Measurements from ENCODE around the gene IGF2BP1.

The IGF2BP1 gene

DNA sequence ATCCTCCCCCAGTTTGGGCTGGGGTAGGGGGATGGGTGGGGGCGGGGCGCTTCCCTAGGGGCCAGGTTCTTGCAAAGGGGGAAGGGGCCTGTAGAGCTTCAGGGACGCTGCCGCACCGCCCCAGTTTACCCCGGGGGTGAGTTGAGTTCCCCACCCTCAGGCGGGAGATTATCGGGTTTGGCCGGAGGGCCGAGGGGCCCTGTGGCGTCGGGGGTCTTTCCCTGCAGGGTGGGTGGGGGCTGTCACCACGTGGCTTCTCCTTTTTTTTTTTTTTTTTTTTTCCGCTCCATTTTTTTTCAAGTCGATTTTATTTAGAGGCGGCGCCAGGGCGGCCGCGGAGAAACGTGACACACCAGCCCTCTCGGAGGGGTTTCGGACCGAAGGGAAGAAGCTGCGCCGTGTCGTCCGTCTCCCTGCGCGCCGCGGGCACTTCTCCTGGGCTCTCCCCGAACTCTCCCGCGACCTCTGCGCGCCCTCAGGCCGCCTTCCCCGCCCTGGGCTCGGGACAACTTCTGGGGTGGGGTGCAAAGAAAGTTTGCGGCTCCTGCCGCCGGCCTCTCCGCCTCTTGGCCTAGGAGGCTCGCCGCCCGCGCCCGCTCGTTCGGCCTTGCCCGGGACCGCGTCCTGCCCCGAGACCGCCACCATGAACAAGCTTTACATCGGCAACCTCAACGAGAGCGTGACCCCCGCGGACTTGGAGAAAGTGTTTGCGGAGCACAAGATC, at the start of gene IGF2BP1:
TSS of gene IGF2BP1 (plus strand) at position 283 of the 724 bp plus-strand sequence. CDS start at position 644, 361 bp downstream.
- DNase-seq, result peak; percentile 10

DNA sequence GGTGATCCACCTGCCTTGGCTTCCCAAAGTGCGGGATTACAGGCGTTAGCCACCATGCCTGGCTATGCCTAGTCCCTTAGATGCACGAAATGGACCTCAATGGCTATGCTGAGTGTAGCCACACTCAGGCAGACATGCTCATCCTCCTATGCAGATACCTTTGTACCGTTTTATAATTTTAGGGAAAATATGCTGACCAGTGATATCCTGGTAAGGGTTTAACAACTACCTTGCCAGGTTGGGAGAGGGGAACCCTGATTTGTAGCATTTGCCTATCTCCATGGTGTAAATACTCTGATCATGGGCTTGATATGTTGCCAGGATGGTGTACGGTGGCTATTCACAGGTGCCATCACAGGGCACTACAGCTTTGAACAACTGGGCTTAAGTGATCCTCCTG, 45.6 kb upstream of the IGF2BP1 start:
- DNase-seq, result no peak

DNA sequence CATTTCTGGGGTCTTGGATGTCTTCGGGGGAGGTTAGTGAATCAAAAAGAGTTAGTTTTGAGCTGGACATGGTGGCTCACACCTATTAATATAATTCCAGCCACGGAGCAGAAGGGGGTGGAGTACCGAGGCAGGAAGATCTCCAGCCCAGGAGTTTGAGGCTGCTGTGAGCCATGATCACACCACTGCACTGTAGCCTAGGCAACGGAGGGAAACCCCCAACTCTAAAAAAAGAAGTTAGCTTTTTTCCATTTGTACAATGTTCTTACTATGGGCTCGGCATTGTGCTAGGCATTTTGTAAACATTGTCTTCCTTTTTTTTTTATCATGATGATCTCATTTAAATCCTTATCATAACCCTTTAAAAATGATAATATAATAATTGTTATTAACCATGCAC, 44.3 kb upstream of the IGF2BP1 start:
- no peak for DNase-seq

DNA sequence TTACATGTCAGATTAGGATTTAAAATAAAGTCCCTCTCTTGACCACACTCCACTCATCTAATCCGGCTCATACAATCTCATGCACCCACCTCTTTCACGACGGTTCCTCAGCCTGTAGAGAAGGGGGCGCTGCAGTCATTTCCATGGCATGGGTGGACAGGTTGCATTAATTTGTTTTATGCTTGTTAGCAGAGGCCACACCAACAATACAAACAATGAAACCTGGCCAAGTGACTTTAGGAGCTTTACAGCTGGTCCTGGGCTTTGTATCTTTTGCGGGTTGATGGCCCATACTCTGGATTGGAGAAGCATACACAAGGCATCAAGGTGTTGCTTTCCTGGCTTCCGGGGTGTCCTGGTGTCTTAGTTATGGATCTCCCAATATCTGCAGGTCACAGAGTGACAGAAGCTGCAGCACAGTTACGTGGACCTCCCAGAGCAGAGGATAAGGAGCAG, 42.9 kb upstream of the IGF2BP1 start:
- no peak for DNase-seq

DNA sequence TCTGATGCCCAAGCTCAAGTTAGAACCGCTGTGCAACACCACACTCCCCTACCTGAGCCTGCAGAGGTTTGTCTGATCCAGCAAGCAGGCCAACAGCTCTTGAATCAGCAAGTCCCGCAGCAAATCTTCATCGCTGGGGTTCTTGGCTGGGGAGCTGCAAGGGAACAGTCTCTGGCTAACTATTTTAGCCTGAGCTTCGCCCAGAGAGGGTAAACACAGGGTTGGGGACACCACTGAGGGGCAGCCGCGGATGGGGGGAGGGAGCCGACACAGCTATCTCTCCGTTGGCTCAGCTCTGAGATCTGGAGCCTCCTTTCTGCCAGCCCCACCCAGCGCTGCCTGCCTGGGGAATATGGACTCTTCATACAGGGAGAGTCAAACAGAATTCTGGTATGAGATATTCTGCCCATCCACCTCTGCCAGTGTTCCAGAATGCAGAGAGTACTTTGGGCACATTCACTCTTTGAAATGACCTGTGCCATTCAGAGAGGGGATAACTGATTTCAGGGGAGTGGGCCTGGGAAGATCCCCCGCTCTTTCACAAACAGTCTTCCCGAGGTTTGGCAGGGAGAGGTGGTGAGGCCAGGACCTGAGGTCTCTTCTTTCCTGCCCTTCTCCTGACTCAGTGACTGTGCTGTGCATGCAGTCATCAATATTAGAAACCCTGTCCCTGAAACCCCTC, 36.2 kb upstream of the IGF2BP1 start:
- DNase-seq, result no peak

DNA sequence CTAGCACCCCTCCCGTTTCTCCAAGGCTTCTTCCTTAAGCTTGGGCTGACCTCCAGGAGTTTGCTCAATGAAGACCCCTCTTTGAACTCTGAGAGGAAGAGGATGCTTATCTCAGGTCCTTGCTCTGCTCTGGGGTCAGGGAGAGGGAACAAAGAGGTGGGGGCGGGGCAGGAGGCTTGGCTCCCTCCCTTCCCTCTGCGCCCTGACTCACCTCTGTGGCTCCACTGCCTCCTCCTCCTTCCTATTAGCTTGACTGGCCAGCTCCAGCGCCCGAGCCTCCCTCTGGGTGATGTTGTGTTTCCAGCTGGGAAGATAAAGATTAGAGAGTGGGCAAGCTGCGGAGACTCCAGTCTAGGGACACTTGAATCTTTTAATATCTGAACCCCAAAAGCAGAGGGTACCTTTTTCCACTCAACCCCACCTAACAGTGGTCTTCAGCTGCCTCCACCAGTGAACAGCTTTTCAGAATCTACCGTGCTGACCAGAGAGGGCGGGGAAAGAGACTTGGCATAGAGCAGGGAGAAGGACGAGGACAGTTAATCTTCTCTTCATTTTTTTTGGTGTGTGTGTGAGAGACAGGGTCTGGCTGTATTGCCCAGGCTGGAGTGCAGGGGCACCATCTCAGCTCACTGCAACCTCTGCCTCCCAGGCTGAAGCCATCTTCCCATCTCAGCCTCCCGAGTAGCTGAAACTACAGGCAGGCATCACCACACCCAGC, 35.5 kb upstream of the IGF2BP1 start:
- DNase-seq, result no peak

DNA sequence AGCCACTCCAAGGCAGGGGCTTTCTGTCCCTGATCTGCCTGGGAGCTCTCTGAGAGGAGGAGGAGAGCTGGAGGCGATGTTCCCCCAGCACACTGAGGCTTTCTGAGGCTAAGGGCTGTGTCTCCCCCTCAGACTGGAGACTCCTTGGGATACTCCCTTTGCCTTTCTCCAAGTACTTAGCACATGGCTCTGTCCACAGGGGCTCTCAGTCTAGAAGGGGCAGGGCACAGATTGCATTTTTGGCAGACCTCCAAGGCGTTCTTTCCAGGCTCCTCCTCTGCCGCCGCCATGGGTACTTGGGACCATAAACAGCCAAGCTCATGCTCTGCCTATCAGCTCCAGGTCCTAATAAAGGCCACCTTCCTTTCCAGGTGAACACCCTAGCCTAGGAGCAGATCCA, 27.0 kb upstream of the IGF2BP1 start:
- DNase-seq, result no peak

DNA sequence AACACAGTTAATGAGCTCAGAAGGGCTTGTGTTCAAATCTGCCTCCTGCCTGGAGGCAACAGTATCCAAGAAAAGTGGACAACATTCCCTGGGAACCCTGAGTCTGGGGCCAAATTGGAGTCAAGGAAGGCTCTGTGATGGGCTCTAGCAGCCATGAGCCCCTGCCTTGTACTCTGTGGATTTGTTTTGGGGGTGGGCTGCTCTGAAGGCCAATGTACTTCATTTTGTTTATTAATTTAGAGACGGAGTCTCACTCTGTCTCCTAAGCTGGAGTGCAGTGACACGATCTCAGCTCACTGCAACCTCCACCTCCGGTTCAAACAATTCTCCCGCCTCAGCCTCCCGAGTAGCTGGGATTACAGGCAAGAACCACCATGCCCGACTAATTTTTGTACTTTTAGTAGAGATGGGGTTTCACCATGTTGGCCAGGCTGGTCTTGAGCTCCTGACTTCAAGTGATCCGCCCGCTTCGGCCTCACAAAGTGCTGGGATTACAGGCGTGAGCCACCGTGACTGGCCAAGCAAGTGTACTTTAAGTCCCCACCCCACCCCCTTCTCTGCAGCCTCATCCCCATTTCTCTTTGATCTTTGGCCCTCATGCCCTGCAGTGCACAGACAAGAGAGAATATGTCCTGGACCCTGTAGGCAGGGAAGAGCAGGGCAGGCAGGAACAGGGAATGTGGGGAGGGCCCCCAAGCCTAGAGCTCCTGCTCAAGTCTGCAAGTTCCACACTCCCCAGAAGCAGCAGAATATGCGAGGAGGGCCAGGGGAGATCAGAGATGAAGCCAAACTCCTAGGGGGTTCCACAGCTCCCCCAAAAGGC, 26.1 kb upstream of the IGF2BP1 start:
- DNase-seq, result no peak

DNA sequence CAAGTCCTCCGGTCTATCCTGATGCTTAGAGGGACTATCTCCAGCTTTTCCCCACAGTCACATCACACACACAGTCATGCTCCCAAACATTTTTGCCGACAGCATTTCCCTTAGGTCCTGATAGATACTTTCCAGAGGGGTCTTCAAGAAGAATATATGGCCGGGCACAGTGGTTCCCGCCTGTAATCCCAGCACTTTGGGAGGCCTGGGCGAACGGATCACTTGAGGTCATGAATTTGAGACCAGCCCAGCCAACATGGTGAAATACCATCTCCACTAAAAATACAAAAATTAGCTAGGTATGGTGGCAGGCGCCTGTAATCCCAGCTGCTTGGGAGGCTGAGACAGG, 24.5 kb upstream of the IGF2BP1 start:
- no peak for DNase-seq

DNA sequence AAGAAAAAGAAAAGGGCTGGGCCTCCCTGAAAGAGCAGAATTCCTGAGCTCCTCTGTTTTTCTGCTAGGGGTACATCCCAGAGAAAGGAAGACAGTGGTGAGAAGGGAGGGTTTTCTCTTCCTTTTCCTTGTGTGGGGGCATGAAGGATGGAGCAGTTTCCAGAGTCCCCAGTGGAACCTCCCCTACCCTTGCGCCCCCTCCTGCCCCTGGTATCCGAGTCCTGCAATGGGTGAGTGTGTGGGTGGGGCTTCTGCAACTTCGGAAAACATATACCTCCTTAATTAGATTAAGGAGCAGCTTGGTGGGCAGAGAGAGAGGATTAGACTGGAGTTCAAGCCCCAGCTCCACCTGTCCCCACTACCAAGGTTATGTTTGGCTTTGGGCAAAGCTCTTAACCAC, 23.4 kb upstream of the IGF2BP1 start:
- no peak for DNase-seq

DNA sequence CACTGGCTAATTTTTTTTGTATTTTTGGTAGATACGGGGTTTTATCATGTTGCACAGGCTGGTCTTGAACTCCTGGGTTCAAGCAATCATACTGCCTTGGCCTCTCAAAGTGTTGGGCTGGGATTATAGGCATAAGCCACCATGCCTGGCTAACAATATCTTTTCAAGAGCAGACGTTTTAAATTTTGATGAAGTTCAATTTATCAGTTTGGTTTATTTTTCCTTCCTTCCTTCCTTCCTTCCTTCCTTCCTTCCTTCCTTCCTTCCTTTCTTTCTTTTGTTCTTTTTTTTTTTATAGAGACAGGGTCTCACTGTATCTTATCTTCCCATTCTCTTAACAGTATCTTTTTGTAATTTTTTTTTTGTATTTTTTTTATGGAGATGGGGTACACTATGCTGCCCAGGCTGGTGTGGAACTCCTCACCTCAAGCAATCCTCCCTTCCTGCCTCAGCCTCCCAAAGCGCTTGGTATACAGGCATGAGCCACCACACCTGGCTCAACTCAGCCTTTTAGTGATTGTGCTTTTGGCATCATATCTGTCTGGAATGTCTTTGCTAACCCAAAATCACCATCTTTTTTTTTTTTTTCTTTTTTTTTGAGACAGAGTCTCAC, 15.2 kb upstream of the IGF2BP1 start:
- DNase-seq, result no peak

DNA sequence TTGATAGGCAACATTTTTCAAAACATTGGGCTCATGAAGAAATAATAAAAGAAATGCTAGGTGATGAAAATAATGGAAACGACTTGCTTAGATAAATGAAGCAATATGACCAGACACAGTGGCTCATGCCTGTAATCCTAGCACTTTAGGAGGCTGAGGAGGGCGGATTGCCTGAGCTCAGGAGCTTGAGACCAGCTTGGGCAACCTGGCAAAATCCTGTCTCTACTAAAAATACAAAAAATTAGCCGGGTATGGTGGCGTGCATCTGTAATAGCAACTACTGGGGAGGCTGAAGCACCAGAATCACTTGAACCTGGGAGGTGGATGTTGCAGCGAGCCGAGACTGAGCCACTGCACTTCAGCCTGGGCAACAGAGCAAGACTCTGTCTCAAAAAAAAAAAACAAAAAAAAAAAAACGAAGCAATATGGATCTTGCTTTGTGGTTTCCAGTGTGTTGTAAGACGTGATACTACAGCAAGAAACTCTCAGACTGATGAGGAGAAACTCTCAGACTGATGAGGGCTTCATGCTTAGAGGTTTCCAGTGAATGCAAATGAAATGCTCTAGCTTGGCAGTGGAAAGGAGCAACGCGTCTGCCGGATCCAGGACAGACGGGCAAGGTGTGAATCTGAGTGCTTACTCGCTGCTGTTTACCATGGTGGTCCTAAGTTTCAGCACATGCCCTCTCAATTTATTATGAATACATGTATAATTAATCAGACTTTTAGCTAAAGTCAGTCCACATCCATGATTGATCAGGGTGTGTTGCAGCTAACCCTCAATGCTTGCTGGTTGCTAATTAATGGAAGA, 11.5 kb upstream of the IGF2BP1 start:
- DNase-seq, result no peak

DNA sequence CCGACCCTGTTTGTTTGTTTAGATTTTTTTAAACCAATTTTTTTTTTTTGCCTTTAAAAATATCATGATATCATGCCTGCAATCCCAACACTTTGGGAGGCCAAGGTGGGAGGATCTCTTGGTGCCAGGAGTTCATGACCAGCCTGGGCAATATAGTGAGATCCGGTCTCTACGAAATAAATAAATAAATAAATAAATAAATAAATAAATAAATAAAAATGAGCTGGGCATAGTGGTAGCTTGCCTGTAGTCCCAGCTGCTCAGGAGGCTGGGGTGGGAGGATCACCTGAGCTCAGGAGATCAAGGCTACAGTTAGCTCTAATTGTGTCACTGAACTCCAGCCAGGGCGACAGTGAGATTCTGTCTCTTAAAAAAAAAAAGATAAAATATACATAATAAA, 8.1 kb upstream of the IGF2BP1 start:
- DNase-seq, result no peak

DNA sequence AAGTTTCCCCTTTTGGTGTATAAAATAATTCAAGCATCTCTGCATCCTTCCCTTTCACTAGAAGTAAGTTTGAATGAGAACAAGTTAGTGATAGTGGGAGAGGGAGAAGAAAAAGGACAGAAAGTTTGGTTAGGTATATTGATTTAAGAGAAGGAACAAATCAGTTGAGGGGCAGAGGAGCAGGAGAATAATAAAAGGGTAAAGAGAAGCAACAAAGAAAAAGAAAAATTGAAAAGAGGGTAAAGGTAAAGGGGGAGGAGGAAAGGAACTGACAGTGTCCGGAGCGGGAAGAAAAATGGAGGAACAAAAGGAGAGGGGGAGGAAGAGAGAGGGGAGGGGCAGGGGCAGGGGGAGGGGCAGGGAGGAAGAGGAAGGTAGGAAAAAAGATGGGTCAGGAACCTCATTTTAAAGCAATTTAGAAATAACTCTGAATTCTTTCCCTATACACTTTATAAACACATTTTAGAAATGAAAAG, 6.3 kb upstream of the IGF2BP1 start:
- no peak for DNase-seq

DNA sequence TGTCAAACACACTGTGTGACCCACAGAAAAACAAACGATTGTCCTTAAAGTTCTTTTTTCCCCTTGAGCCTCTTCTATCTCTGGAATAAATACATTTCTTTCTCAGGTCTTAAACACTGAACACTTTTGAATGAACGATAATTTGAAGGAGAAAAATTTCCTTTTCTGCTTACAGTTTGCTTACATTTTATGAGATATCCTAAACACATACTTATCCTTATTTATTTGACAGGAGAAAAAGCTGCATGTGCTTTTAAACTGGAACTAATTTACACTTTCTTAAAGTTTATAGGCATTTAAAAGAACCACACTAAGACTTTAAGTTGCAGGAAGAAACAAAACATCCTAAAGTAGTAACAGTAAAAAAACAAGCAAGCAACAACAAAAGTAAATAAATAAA, 4.7 kb upstream of the IGF2BP1 start:
- DNase-seq, result no peak

DNA sequence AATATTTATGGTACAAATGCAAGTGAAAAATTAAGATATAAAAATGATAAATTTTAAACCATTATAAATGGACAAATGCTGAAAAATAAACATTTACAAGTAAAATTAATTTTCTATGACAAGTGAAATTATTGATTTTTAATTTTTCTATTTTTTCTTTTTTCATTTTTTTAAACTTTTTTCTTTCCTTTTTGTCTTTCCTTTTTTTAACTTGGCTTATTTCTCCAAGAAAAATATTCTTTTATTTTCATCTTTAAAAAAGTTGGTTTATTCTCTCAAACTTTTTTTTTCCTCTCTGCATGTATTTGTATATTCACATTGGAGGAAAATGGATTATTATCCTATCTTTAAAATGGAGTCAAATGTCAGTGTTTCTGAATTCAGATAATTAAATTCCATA, 3.9 kb upstream of the IGF2BP1 start:
- DNase-seq, result no peak

DNA sequence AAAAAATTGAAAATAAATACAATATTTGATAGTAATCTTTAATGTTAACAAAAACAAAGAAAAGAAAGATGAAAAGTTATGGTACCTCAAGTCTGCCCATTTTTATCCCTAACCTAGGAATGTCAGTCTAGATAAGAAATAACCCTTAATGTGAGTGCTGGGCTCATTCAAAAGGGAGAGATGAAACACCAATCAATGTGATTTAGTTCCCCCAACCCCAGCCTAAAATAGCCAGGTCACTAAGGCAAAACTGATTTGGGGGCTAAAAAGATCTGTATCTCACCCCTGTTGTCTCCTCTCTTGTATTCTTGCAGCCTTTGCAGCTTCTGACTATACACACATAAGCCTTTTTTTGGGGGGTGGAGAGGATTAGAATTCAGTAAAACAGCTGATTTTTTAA, 3.2 kb upstream of the IGF2BP1 start:
- no peak for DNase-seq

DNA sequence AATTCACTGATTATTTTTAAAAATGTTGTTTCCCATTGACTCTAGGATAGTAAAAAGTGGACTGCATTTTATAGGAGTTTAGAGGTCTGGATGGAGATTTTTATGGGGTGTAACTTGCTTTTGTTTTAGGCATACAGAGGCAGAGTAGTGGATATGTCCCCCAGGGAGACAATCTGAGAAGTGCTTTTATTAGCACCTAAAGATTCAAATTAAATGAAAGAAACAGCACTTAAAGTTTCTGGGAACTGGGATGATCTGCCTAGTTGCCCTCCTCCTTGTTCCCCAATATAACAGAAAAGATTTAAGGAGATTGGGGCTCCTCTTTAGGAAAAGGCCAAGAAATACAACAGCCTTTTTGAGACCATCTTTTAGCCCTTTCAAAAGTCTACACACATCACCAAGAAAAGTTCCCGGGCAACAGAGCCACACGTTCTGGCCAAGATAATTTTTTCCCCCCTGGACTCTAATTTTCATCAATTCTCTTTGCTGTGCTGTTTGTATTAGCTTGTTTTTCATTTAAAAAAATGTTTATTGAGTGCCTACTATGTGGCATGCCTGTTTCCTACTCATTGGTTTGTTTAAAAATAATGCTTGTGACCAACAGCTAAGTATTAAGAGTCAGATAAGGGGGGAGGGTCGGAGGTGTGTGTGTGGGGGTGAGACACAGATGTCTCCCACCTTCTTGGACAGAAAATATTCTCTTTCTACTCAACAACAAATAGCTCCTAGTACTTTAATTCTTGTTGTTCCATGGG, 2.5 kb upstream of the IGF2BP1 start:
- DNase-seq, result no peak

DNA sequence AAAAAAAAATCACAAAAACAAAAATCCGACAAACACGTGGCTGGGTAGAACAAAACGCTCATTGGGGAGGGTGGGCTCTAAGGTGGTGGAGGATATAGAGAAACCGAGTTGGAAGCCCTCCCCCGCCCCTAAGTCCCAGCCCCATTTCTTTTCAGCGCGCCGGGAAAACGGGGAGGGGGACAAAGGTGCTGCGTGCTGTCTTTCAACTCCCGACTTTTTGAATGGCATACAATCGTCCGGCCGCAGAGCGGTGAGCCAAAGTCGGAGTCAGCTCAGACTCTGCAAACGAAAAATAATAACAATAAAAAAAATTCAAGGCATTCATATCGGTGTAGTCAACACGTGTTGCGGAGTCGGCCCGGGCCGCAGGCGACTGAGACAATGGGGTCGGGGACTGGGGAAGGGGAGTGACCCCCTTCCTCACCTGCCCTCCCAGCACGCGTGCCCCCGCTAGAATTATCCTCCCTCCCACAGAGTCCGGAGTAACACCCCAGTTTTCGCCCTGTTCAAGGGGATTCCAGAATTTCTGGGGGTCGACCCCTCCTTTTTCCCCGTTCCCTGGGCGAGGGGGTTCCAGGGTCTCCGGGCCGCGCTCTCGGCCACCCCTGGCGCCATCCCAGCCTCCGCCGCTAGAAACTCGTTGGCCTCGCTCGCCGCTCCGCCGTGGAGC, 1.7 kb upstream of the IGF2BP1 start:
- DNase-seq, result no peak

Measured in CD4-positive, alpha-beta T cell treated with Interleukin-6 for 4 hours (primary cell).